Erythroblast (primary cell): ENCODE data around the gene CDH2.

Source experiments
- GATA1 ChIP-seq: IDR thresholded peaks from 2 replicates; pipeline ENCODE4 v1.6.1; 2011; ENCODE audit warnings: low read depth, mild to moderate bottlenecking, control low read depth, low read length, moderate library complexity
- POLR2A ChIP-seq: IDR thresholded peaks from 2 replicates; pipeline ENCODE4 v1.6.1; 2011; ENCODE audit warnings: mild to moderate bottlenecking, low read length

GRCh38 chr18:27996801-27997272 lies 180.1 kb downstream of the CDH2 start:
- TF ChIP-seq POLR2A (no peak), GATA1 (no peak)
